ENCODE data around the gene C4B.

GRCh38 chr6:32079566-32080290, 65.1 kb downstream of the C4B start:
- TF ChIP-seq, protein P1, sequence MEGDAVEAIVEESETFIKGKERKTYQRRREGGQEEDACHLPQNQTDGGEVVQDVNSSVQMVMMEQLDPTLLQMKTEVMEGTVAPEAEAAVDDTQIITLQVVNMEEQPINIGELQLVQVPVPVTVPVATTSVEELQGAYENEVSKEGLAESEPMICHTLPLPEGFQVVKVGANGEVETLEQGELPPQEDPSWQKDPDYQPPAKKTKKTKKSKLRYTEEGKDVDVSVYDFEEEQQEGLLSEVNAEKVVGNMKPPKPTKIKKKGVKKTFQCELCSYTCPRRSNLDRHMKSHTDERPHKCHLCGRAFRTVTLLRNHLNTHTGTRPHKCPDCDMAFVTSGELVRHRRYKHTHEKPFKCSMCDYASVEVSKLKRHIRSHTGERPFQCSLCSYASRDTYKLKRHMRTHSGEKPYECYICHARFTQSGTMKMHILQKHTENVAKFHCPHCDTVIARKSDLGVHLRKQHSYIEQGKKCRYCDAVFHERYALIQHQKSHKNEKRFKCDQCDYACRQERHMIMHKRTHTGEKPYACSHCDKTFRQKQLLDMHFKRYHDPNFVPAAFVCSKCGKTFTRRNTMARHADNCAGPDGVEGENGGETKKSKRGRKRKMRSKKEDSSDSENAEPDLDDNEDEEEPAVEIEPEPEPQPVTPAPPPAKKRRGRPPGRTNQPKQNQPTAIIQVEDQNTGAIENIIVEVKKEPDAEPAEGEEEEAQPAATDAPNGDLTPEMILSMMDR (IDR thresholded peaks at IDR 0.05; ENCODE audit: poor library complexity), result no peak
- TF ChIP-seq EZH2 (IDR thresholded peaks at IDR 0.05; ENCODE audit: borderline replicate concordance) (no peak), EZH2phosphoT487 (IDR thresholded peaks at IDR 0.05; ENCODE audit: low read depth, severe bottlenecking, unreplicated experiment) (no peak)
